H9 (cell line): Measurements from ENCODE around the gene ARL4D. TPM values are rescaled to one million over a fixed set of nuclear protein-coding genes. Genes with fewer than 3 reads are reported as not detected.

Experiments used
- DNase-seq: peaks from one replicate; pipeline ENCODE4 v3.0.0-alpha.2; 2017
- H2AFZ ChIP-seq: one replicate; pipeline ENCODE4 v1.6.1; 2013; ENCODE audit warnings: mild to moderate bottlenecking, low read length, control low read depth, moderate library complexity
- H2AK5ac ChIP-seq: 2 replicates; pipeline ENCODE4 v1.6.1; 2013; ENCODE audit warnings: low read length, control low read depth, mixed read lengths; ENCODE audit not compliant: insufficient read length
- H2BK120ac ChIP-seq: one replicate; pipeline ENCODE4 v1.6.1; 2013; ENCODE audit warnings: low read depth, mild to moderate bottlenecking, low read length, control low read depth, inconsistent platforms; ENCODE audit not compliant: poor library complexity, severe bottlenecking
- H2BK12ac ChIP-seq: 2 replicates; pipeline ENCODE4 v1.6.1; 2013; ENCODE audit warnings: low read length, control low read depth, mixed read lengths, low read depth; ENCODE audit not compliant: insufficient read length
- H2BK15ac ChIP-seq: 2 replicates; pipeline ENCODE4 v1.6.1; 2013; ENCODE audit warnings: low read depth, low read length, control low read depth
- H2BK20ac ChIP-seq: one replicate; pipeline ENCODE4 v1.6.1; 2013; ENCODE audit warnings: low read depth, mild to moderate bottlenecking, low read length, control low read depth, inconsistent platforms; ENCODE audit not compliant: poor library complexity, severe bottlenecking
- H2BK5ac ChIP-seq: 2 replicates; pipeline ENCODE4 v1.6.1; 2013; ENCODE audit warnings: low read length, control low read depth, mixed read lengths; ENCODE audit not compliant: insufficient read length
- H3K14ac ChIP-seq: 2 replicates; pipeline ENCODE4 v1.6.1; 2013; ENCODE audit warnings: low read length, control low read depth; ENCODE audit not compliant: insufficient read depth
- H3K18ac ChIP-seq: 2 replicates; pipeline ENCODE4 v1.6.1; 2013; ENCODE audit warnings: low read depth, mild to moderate bottlenecking, mixed read lengths, low read length, control low read depth; ENCODE audit not compliant: insufficient read length
- H3K23ac ChIP-seq: 2 replicates; pipeline ENCODE4 v1.6.1; 2013; ENCODE audit warnings: low read length, control low read depth, mixed read lengths, low read depth; ENCODE audit not compliant: insufficient read length
- H3K23me2 ChIP-seq: 2 replicates; pipeline ENCODE4 v1.6.1; 2013; ENCODE audit warnings: low read depth, mild to moderate bottlenecking, mixed read lengths, low read length, control low read depth; ENCODE audit not compliant: insufficient read length, poor library complexity, severe bottlenecking
- H3K27ac ChIP-seq: 2 replicates; pipeline ENCODE4 v1.5.1; 2013; ENCODE audit warnings: low read length, control low read depth, mixed read lengths, low read depth; ENCODE audit not compliant: insufficient read length
- H3K27me3 ChIP-seq: 2 replicates; pipeline ENCODE4 v1.6.1; 2013; ENCODE audit warnings: low read length, control low read depth, inconsistent platforms; ENCODE audit not compliant: insufficient read depth
- H3K4ac ChIP-seq: 2 replicates; pipeline ENCODE4 v1.6.1; 2013; ENCODE audit warnings: low read depth, mild to moderate bottlenecking, control low read depth, inconsistent platforms, low read length, moderate library complexity
- H3K4me1 ChIP-seq: 2 replicates; pipeline ENCODE4 v1.6.1; 2013; ENCODE audit warnings: low read length, control low read depth, inconsistent platforms; ENCODE audit not compliant: insufficient read depth
- H3K4me2 ChIP-seq: 2 replicates; pipeline ENCODE4 v1.6.1; 2013; ENCODE audit warnings: low read length, control low read depth, mixed read lengths; ENCODE audit not compliant: insufficient read length, insufficient read depth
- H3K56ac ChIP-seq: 2 replicates; pipeline ENCODE4 v1.6.1; 2013; ENCODE audit warnings: low read depth, mild to moderate bottlenecking, mixed read lengths, low read length, control low read depth; ENCODE audit not compliant: insufficient read length
- H3K79me1 ChIP-seq: 2 replicates; pipeline ENCODE4 v1.6.1; 2013; ENCODE audit warnings: low read depth, mild to moderate bottlenecking, moderate library complexity, low read length, control low read depth, inconsistent platforms; ENCODE audit not compliant: insufficient read depth, poor library complexity, severe bottlenecking
- H3K79me2 ChIP-seq: 2 replicates; pipeline ENCODE4 v1.6.1; 2013; ENCODE audit warnings: low read length, control low read depth, inconsistent platforms; ENCODE audit not compliant: insufficient read depth
- H3K9ac ChIP-seq: 2 replicates; pipeline ENCODE4 v1.6.1; 2013; ENCODE audit warnings: low read length, control low read depth, mixed read lengths; ENCODE audit not compliant: insufficient read length; ENCODE audit errors: extremely low read depth
- H3K9me3 ChIP-seq: one replicate; pipeline ENCODE4 v1.6.1; 2013; ENCODE audit warnings: low read depth, low read length, inconsistent platforms; ENCODE audit not compliant: control insufficient read depth
- H3T11ph ChIP-seq: one replicate; pipeline ENCODE4 v1.6.1; 2013; ENCODE audit warnings: mild to moderate bottlenecking, low read length, control low read depth, inconsistent platforms
- H4K20me1 ChIP-seq: one replicate; pipeline ENCODE4 v1.6.1; 2013; ENCODE audit not compliant: control insufficient read depth, insufficient read length, insufficient read depth
- H4K5ac ChIP-seq: 2 replicates; pipeline ENCODE4 v1.6.1; 2013; ENCODE audit warnings: low read depth, mild to moderate bottlenecking, mixed read lengths, low read length, control low read depth; ENCODE audit not compliant: insufficient read length
- H4K8ac ChIP-seq: replicated peaks from 2 replicates; pipeline ENCODE4 v1.6.1; 2013; ENCODE audit warnings: low read length, control low read depth, mixed read lengths, low read depth; ENCODE audit not compliant: insufficient read length
- H4K91ac ChIP-seq: 2 replicates; pipeline ENCODE4 v1.6.1; 2013; ENCODE audit warnings: low read depth, mild to moderate bottlenecking, moderate library complexity, mixed read lengths, low read length, control low read depth; ENCODE audit not compliant: insufficient read length
- H3K27ac Mint-ChIP-seq, 3 experiments: 2 replicates in 2 of 3; 3 replicates in 1 of 3; pipeline ENCODE4 v1.8.0; 2020 to 2021; ENCODE audit warnings: mixed read lengths in 3 of 3, mild to moderate bottlenecking in 1 of 3, moderate library complexity in 1 of 3
- H3K27me3 Mint-ChIP-seq: 2 replicates; pipeline ENCODE4 v1.8.0; 2021; ENCODE audit warnings: low read depth, mild to moderate bottlenecking, moderate library complexity, mixed read lengths
- H3K36me3 Mint-ChIP-seq, 3 experiments: 2 replicates in 2 of 3; 3 replicates in 1 of 3; pipeline ENCODE4 v1.8.0; 2020 to 2021; ENCODE audit warnings: low read depth in 3 of 3, mixed read lengths in 3 of 3; ENCODE audit not compliant: insufficient read depth in 1 of 3
- H3K4me1 Mint-ChIP-seq, 2 experiments: 2 replicates each; pipeline ENCODE4 v1.8.0; 2020; ENCODE audit warnings: mixed read lengths in 2 of 2
- H3K4me3 Mint-ChIP-seq, 2 experiments: 2 replicates in 1 of 2; 3 replicates in 1 of 2; pipeline ENCODE4 v1.8.0; 2020 to 2021; ENCODE audit warnings: mild to moderate bottlenecking in 2 of 2, mixed read lengths in 2 of 2, moderate library complexity in 1 of 2
- H3K9me3 Mint-ChIP-seq, 2 experiments: 2 replicates in 1 of 2; 3 replicates in 1 of 2; pipeline ENCODE4 v1.8.0; 2020; ENCODE audit warnings: mild to moderate bottlenecking in 2 of 2, mixed read lengths in 2 of 2, moderate library complexity in 1 of 2
- CTCF ChIP-seq: fragments of 200-600 bp; sonication (generic); conservative IDR thresholded peaks from 3 replicates; pipeline ENCODE4 v1.8.0; 2021; ENCODE audit warnings: antibody characterized with exemption, mild to moderate bottlenecking
- WGBS: extraction: QIAGEN DNeasy Blood & Tissue Kit; methylation state at CpG from one replicate; pipeline ENCODE4 v1.1.7; 2013; ENCODE audit warnings: missing lambda C conversion rate, low lambda C conversion rate, mixed read lengths; ENCODE audit not compliant: insufficient read length; ENCODE audit errors: extremely low coverage; 5-methylcytosine and 5-hydroxymethylcytosine counted together
- total RNA-seq: library from RNA; stranded (reverse); gene quantifications from 2 replicates; pipeline ENCODE4 v1.2.1, GENCODE V29; 2021

ARL4D gene
- total RNA-seq, 1 experiment from 2014 or later: 6.2 TPM

GRCh38 chr17:43369986-43370385, 28.8 kb upstream of the ARL4D start:
- H3K4me1 Mint-ChIP-seq: peaks cover 30 to 39% of the 10 kb centered on the region in 2 experiments
- DNase-seq: no peak
- no CpG with 5 or more reads among the region's 5 CpGs for WGBS
- Histone ChIP-seq H3K9ac (no peak overlapping the region), H3K4me1 (peaks cover 2% of the 10 kb centered on the region; the same call in 1 of the 2 replicates), H2AFZ (no peak overlapping the region), H3K4me2 (no peak overlapping the region), H2BK12ac (no peak overlapping the region), H3K56ac (no peak overlapping the region), H4K91ac (no peak overlapping the region), H3K79me2 (no peaks in the 10 kb centered on the region), H3K23me2 (peaks cover 7% of the 10 kb centered on the region), H4K20me1 (no peaks in the 10 kb centered on the region), H3K14ac (no peak overlapping the region), H2BK15ac (no peak overlapping the region), H3K9me3 (no peaks in the 10 kb centered on the region), H2AK5ac (no peak overlapping the region), H3K4ac (no peak overlapping the region), H3K79me1 (no peaks in the 10 kb centered on the region), H3T11ph (no peak overlapping the region), H2BK5ac (no peak overlapping the region), H4K5ac (no peak overlapping the region), H2BK20ac (no peak overlapping the region), H2BK120ac (no peak overlapping the region), H3K27me3 (no peaks in the 10 kb centered on the region), H3K23ac (no peak overlapping the region), H3K27ac (no peak overlapping the region), H3K18ac (no peak overlapping the region), H4K8ac (no peak overlapping the region)
- H3K36me3 Mint-ChIP-seq: peaks cover 0 to under 1% (median 0%) of the 10 kb centered on the region in 3 experiments; a peak in 1 of 7 replicates
- H3K9me3 Mint-ChIP-seq: peaks cover 0 to 2% of the 10 kb centered on the region in 2 experiments; a peak in 3 of 5 replicates
- no peak overlapping the region; a peak in 1 of 5 replicates for H3K4me3 Mint-ChIP-seq
- no peak for TF ChIP-seq CTCF
- H3K27ac Mint-ChIP-seq: no peak overlapping the region; a peak in 2 of 7 replicates
- peaks cover under 1% of the 10 kb centered on the region; the same call in 1 of the 2 replicates for H3K27me3 Mint-ChIP-seq
